Prostate gland (tissue), 2 donors: ENCODE results near the gene RPLP2.

Source experiments
- POLR2A ChIP-seq: fragments of 450-650 bp; IDR thresholded peaks from one replicate; pipeline ENCODE4 v1.6.1; 2016; ENCODE audit warnings: antibody characterized with exemption, mild to moderate bottlenecking
- TF ChIP-seq, protein P1 (sequence below), 4 experiments: fragments of 200-600 bp in 2 of 4; fragments of 450-650 bp in 2 of 4; sonication (generic) in 2 of 4; IDR thresholded peaks; 1 replicate in 3 of 4; 2 replicates in 1 of 4; pipeline ENCODE4 v1.5.1; 2016 to 2019; ENCODE audit warnings: antibody characterized with exemption in 4 of 4, mild to moderate bottlenecking in 2 of 4, moderate library complexity in 2 of 4

DNA sequence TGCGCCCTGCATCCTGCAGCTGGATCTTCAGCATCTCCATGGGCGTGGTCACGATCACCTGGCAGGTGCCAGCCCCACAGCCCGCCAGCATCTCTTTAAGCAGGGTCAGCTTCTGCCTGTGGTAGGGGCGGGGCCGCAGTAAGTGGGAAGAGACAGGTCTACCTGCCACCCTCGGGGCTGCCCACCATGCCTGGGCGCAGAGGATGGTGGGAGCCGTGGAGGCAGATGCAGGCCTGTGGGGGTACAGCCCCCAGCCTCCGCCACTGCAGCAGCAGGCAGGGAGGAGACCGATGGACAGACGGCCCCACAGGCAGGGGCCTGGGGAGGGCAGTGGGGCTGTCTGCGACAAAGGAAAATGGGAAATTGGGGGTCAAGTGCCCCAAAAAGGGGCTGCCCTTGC lies 16.9 kb upstream of the RPLP2 start:
- TF ChIP-seq, protein P1, sequence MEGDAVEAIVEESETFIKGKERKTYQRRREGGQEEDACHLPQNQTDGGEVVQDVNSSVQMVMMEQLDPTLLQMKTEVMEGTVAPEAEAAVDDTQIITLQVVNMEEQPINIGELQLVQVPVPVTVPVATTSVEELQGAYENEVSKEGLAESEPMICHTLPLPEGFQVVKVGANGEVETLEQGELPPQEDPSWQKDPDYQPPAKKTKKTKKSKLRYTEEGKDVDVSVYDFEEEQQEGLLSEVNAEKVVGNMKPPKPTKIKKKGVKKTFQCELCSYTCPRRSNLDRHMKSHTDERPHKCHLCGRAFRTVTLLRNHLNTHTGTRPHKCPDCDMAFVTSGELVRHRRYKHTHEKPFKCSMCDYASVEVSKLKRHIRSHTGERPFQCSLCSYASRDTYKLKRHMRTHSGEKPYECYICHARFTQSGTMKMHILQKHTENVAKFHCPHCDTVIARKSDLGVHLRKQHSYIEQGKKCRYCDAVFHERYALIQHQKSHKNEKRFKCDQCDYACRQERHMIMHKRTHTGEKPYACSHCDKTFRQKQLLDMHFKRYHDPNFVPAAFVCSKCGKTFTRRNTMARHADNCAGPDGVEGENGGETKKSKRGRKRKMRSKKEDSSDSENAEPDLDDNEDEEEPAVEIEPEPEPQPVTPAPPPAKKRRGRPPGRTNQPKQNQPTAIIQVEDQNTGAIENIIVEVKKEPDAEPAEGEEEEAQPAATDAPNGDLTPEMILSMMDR (IDR thresholded peaks at IDR 0.05) = no peak
- no peak for TF ChIP-seq POLR2A
